ENCODE results near the gene MRE11.
"Not testable (repeated sequence)": the region's sequence is repeated elsewhere in the genome, so short reads cannot be mapped to it uniquely, and the experiment has no call there.

MRE11 gene

DNA sequence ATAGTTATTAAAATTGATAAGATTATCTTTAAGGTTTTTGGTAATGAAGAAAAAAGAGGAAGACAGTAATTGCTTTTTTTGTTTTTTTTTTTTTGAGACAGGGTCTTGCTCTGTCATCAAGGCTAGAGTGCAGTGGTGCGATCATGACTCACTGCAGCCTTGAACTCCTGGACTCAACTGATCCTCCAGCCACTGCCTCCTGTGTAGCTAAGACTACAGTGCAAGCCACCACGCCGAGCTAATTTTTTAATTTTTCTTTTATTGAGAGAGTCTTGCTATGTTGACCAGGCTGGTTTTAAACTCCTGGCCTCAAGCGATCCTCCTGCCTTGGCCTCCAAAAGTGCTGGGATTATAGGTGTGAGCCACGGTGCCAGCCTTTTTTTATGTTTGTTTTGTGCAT is 12.9 kb upstream of the MRE11 start:
- DNase-seq (ENCODE audit: low read depth in 2 of 2), result not testable (repeated sequence)

GRCh38 chr11:94504689-94505293 is 11.1 kb upstream of the MRE11 start:
- no peak for DNase-seq (ENCODE audit: low read depth in 2 of 2)

- no peak for DNase-seq (ENCODE audit: low read depth in 2 of 2)
Measured at GRCh38 chr11:94501522-94501921, 7.9 kb upstream of the MRE11 start.

DNA sequence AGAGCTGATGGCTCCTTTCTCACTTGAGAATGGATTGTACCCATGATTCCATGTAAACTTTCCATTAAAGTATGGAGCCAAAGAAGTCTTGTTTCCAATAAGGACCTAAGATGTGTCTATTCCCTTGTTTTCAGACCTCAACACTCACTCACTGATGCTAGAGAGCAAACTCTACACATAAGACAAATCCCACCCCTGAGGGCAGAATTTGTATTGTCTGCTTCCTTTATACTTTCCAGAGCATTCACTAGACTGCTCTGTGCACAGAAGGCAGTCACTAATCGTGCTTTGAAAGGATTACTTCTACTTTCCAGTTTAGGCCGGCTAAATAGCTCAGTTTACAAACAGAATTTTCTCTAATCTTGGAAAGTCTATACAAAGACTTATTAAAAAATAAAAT is 6.5 kb upstream of the MRE11 start:
- DNase-seq (ENCODE audit: low read depth in 2 of 2), result no peak

- no peak for DNase-seq (ENCODE audit: low read depth in 2 of 2)
Measured at GRCh38 chr11:94494126-94494680, 559 bp upstream of the MRE11 start.

DNA sequence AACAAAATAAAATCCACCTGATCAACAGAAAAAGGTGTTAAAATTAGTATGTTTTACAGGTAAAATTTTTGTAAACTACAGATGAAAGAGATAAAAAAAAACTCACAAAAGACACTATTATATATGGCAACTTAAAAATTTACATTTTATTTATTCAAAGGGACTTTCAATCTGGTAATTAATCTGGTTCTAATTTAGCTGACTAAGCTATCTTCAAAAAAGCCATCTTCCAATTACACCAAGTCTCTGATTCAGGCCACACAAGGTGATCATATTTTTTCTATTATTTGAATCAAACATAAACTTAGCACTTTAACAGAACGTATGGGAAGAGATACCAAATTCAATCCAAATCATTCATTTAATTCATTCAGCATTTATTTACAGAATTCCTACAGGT is 7.6 kb downstream of the MRE11 start:
- no peak for DNase-seq (ENCODE audit: low read depth in 2 of 2)

DNA sequence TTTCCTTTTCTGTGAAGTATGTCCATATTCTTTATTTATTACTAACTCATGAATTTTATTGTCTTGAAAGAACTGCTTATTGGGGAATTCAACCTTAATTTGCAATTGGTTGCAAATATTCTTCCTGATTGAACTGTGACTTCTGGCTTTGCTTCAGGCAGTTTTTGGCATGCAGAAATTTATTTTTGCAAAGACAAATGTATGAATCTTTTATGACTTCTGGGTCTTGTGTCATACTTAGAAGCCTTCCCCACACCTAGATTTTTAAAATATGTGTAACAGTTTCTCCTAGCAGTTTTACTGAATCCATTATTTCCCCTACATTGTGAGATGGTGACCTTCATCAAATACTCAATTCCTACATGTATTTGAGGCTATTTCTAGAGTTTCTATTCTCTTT is 12.3 kb downstream of the MRE11 start:
- no peak for DNase-seq (ENCODE audit: low read depth in 2 of 2)

DNA sequence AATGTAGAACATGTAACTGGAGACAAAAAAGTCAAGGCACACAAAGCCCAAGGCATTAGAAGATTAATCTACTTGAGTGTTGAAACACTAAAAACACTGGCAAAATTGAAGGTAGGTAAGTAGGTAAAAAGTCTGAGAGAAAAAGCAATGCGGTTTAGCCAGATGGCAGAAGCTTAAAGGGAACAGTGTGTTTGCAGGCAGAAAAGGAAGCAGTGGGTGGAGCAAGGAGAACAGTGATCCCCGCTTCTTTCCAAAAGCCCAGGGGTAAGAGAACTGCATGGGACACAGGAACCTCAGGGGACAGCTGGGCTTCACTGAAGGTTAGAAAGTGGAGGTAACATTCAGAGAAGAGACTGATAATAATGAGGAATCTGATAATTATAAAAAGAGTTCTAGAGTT is 16.0 kb downstream of the MRE11 start:
- no peak for DNase-seq (ENCODE audit: low read depth in 2 of 2)

DNA sequence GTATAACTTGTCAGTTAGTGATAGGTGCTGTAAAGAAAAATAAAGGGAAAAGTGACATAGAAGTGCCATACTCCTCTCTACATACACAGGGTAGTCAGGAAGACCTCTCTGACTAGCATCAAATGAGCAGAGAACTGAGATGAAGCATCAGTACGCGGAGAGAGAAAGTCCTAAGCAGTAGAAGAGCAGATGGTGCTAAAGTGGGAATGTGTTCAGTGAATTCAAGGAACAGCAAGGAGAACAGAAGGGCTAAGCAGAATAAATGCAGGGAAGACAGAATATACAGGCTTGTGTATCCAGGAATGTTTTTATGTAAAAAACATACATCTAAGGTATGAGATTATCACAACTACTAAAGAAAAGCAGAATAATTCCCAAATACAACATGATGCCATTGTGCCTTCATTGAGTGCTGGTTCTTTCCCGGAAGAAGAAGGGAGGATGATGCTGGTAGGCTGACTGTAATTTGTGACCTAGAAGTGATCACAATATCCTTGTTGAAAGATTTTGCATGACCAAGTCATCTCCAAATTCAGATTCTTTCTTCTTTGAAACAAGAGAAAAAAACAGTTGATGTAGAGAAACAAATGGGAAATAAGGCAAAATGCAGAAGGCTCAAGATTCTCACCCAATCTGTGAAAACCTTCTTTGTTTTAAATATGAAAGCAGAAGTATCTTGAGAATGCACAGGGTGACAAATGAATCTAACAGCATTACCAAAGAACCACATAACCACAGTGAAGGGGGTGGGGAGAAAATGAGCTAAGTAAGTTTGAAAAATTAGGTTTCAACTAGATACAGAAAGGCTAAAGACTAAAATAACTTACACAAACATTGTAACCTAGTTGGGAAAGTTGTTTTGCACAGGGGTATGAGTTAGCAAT is 20.5 kb downstream of the MRE11 start:
- DNase-seq (ENCODE audit: low read depth in 2 of 2), result no peak

DNA sequence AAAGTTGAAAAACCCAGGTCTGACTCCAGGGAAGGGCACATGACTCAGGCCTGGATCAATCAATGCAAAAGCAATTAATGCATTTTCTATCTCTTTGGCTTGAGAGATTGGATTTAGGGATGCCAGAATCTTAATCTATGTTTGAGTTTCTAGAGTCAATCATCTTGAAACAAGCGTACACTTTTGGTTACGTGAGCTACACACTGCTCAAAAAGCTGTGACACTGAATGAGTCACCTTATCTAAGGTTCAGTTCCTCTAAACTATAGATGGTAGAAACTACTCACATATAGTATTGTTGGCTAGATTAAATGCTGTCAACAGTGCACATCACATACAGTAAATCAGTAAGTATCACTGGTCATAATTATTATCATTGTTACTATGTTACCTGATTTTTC is 24.2 kb downstream of the MRE11 start:
- DNase-seq (ENCODE audit: low read depth in 2 of 2), result no peak

DNA sequence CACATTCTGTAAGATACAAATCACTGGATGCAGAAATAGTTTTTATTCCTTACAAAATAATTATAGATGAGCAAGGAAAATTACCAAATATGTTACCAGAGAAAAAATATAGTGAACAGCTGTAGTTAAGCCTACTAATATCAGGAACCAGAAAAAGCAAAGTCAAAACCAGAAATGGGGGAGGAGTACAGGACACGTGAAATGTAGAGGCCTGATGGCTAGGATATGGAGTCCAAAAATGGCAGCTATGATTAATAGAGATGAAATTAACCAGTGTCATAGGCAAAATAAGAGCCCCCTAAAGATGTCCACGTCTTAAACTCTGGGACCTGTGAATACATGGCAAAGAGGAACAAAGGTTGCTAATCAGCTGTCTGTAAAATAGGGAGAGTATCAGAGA is 34.1 kb downstream of the MRE11 start:
- no peak for DNase-seq (ENCODE audit: low read depth in 2 of 2)

- no peak for DNase-seq (ENCODE audit: low read depth in 2 of 2)
Measured at GRCh38 chr11:94457118-94458029, 36.3 kb downstream of the MRE11 start.

DNA sequence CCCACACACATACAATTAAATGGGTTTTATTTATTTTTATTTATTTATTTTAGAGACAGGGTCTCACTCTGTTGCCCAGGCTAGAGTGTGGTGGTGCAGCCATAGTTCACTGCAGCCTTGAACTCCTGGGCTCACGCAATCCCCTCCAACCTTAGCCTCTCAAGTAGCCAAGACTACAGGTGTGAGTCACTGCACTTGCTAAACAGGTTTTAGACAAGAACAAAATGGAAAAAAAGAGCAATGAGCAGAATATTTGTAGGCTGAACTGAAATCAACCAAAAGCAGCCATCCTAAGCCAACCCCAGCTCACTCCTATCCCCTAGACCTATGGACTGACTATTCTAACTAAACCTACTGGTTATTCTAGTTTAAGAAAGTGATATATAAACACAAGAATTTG is 37.8 kb downstream of the MRE11 start:
- no peak for DNase-seq (ENCODE audit: low read depth in 2 of 2)

GRCh38 chr11:94454301-94454700 is 39.3 kb downstream of the MRE11 start:
- no peak for DNase-seq (ENCODE audit: low read depth in 2 of 2)

GRCh38 chr11:94452988-94453387 is 40.7 kb downstream of the MRE11 start:
- no peak for DNase-seq (ENCODE audit: low read depth in 2 of 2)

GRCh38 chr11:94450048-94450447 is 43.6 kb downstream of the MRE11 start:
- DNase-seq (ENCODE audit: low read depth in 2 of 2), result no peak

DNA sequence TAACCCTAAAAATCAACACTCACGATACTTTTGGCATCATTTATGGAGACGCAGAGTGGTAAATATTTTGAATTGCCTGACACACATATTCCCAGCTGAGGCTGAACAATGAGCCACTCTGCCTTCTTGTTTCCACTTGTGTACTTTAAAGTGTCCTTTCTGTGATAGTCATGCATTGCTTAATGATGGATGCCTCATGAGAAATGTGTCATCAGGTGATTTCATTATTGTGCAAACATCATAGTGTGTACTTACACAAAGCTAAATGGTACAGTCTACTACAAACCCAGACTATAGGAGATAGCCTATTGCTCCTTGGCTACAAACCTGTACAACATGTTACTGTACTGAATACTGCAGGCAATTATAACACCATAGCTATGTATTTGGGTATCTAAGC is 44.2 kb downstream of the MRE11 start:
- DNase-seq (ENCODE audit: low read depth in 2 of 2), result no peak

- DNase-seq (ENCODE audit: low read depth in 2 of 2), result no peak
Measured at GRCh38 chr11:94449029-94449428, 44.6 kb downstream of the MRE11 start.

GRCh38 chr11:94447149-94447548 is 46.5 kb downstream of the MRE11 start:
- DNase-seq (ENCODE audit: low read depth in 2 of 2), result no peak

- DNase-seq (ENCODE audit: low read depth in 2 of 2), result no peak
Measured at GRCh38 chr11:94445641-94446040, 48.0 kb downstream of the MRE11 start.

- no peak for DNase-seq (ENCODE audit: low read depth in 2 of 2)
Measured at GRCh38 chr11:94433049-94433448, 60.6 kb downstream of the MRE11 start.

DNA sequence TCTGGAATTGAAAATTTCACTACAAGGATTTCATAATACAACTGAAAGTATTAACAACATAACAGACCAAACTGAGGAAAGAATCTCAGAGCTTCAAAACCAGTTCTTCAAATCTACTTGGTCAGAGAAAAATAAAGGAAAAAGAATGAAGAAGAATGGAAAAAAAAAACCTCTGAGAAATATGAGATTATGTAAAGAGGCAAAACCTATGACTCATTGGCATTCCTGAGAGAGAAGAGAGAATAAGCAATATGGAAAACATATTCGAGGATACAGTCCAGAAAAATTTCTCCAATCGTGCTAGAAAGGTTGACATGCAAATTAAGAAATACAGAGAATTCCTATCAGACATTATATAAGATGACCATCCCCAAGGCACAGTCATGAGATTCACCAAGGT is 69.0 kb downstream of the MRE11 start:
- no peak for DNase-seq (ENCODE audit: low read depth in 2 of 2)

Measured in stimulated activated CD4-positive, alpha-beta T cell treated with anti-CD3 and anti-CD28 coated beads, Interleukin-1b, Interleukin-23, amount 100 ng/mL, for 4 hours (primary cell).